ENCODE results near the gene EDDM3A. TPM values are rescaled to one million over a fixed set of nuclear protein-coding genes. Genes with fewer than 3 reads are reported as not detected.
A peak's percentile ranks its signal among the peaks of the same experiment; 100 is the strongest.

Gene EDDM3A
- total and polyA plus RNA-seq, 2 experiments from 2014 or later, result not detected

DNA sequence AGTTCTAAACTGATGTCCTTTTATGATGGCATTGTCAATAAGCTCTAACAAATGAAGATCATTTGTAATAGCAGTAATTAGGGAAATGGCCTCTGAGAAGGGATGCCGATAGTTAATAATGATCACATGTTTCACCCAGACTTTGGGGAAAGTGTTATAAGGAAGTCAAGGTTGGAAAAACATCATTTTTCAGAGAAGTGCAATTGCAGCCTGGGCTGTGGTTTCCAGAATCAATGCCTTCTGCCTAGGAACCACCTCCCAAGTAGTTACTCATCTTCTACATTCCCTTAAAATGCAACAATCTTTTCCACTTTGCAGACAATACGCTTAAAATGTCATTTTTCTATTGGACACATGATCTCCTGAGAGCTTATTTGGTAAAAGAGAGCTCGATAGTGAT, 879 bp downstream of the EDDM3A start:
- no peaks in the 10 kb centered on the region for H3K27me3 Mint-ChIP-seq (ENCODE audit: insufficient read depth, low read depth, poor library complexity)
- H3K9me2 ChIP-seq (ENCODE audit: insufficient read depth), result peaks cover 10% of the 10 kb centered on the region; the same call in 1 of the 2 replicates
- H3K4me2 ChIP-seq, result no peak overlapping the region
- no peaks in the 10 kb centered on the region for H3K4me1 ChIP-seq (ENCODE audit: insufficient read depth)
- H3K4me1 Mint-ChIP-seq, result peaks cover 4% of the 10 kb centered on the region
- H3F3A ChIP-seq (replicated peaks; ENCODE audit: low read depth), result no peaks in the 10 kb centered on the region
- no peak overlapping the region for H3K4me3 ChIP-seq
- H4K20me1 ChIP-seq (replicated peaks; ENCODE audit: insufficient read depth), result no peaks in the 10 kb centered on the region
- no peak for TF ChIP-seq ZNF331 (CRISPR knock-in tag; IDR thresholded peaks at IDR 0.05; ENCODE audit: low read depth)
- TF ChIP-seq EZH2 (IDR thresholded peaks at IDR 0.05; ENCODE audit: low read depth, unreplicated experiment), result no peak
- no peak for TF ChIP-seq JUNB (IDR thresholded peaks at IDR 0.05; ENCODE audit: unreplicated experiment)
- no peak for TF ChIP-seq CREB1 (CRISPR knock-in tag; IDR thresholded peaks at IDR 0.05; ENCODE audit: low read depth)
- TF ChIP-seq, protein P1, sequence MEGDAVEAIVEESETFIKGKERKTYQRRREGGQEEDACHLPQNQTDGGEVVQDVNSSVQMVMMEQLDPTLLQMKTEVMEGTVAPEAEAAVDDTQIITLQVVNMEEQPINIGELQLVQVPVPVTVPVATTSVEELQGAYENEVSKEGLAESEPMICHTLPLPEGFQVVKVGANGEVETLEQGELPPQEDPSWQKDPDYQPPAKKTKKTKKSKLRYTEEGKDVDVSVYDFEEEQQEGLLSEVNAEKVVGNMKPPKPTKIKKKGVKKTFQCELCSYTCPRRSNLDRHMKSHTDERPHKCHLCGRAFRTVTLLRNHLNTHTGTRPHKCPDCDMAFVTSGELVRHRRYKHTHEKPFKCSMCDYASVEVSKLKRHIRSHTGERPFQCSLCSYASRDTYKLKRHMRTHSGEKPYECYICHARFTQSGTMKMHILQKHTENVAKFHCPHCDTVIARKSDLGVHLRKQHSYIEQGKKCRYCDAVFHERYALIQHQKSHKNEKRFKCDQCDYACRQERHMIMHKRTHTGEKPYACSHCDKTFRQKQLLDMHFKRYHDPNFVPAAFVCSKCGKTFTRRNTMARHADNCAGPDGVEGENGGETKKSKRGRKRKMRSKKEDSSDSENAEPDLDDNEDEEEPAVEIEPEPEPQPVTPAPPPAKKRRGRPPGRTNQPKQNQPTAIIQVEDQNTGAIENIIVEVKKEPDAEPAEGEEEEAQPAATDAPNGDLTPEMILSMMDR (conservative IDR thresholded peaks at IDR 0.05; ENCODE audit: low read depth in 2 of 2), result no peak
- TF ChIP-seq, protein P2, sequence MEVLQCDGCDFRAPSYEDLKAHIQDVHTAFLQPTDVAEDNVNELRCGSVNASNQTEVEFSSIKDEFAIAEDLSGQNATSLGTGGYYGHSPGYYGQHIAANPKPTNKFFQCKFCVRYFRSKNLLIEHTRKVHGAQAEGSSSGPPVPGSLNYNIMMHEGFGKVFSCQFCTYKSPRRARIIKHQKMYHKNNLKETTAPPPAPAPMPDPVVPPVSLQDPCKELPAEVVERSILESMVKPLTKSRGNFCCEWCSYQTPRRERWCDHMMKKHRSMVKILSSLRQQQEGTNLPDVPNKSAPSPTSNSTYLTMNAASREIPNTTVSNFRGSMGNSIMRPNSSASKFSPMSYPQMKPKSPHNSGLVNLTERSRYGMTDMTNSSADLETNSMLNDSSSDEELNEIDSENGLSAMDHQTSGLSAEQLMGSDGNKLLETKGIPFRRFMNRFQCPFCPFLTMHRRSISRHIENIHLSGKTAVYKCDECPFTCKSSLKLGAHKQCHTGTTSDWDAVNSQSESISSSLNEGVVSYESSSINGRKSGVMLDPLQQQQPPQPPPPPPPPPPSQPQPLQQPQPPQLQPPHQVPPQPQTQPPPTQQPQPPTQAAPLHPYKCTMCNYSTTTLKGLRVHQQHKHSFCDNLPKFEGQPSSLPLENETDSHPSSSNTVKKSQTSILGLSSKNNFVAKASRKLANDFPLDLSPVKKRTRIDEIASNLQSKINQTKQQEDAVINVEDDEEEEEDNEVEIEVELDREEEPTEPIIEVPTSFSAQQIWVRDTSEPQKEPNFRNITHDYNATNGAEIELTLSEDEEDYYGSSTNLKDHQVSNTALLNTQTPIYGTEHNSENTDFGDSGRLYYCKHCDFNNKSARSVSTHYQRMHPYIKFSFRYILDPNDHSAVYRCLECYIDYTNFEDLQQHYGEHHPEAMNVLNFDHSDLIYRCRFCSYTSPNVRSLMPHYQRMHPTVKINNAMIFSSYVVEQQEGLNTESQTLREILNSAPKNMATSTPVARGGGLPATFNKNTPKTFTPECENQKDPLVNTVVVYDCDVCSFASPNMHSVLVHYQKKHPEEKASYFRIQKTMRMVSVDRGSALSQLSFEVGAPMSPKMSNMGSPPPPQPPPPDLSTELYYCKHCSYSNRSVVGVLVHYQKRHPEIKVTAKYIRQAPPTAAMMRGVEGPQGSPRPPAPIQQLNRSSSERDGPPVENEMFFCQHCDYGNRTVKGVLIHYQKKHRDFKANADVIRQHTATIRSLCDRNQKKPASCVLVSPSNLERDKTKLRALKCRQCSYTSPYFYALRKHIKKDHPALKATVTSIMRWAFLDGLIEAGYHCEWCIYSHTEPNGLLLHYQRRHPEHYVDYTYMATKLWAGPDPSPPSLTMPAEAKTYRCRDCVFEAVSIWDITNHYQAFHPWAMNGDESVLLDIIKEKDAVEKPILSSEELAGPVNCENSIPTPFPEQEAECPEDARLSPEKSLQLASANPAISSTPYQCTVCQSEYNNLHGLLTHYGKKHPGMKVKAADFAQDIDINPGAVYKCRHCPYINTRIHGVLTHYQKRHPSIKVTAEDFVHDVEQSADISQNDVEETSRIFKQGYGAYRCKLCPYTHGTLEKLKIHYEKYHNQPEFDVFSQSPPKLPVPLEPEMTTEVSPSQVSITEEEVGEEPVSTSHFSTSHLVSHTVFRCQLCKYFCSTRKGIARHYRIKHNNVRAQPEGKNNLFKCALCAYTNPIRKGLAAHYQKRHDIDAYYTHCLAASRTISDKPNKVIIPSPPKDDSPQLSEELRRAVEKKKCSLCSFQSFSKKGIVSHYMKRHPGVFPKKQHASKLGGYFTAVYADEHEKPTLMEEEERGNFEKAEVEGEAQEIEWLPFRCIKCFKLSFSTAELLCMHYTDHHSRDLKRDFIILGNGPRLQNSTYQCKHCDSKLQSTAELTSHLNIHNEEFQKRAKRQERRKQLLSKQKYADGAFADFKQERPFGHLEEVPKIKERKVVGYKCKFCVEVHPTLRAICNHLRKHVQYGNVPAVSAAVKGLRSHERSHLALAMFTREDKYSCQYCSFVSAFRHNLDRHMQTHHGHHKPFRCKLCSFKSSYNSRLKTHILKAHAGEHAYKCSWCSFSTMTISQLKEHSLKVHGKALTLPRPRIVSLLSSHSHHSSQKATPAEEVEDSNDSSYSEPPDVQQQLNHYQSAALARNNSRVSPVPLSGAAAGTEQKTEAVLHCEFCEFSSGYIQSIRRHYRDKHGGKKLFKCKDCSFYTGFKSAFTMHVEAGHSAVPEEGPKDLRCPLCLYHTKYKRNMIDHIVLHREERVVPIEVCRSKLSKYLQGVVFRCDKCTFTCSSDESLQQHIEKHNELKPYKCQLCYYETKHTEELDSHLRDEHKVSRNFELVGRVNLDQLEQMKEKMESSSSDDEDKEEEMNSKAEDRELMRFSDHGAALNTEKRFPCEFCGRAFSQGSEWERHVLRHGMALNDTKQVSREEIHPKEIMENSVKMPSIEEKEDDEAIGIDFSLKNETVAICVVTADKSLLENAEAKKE (CRISPR knock-in tag; IDR thresholded peaks at IDR 0.05), result no peak
- no peak for TF ChIP-seq STAT1 (IDR thresholded peaks at IDR 0.05; ENCODE audit: unreplicated experiment)
- no peak for TF ChIP-seq NANOG (IDR thresholded peaks at IDR 0.05; ENCODE audit: borderline replicate concordance)
- no peak for TF ChIP-seq POLR2AphosphoS5 (IDR thresholded peaks at IDR 0.05; ENCODE audit: low read depth)
- no peak for TF ChIP-seq EZH2phosphoT487 (IDR thresholded peaks at IDR 0.05; ENCODE audit: unreplicated experiment)
- H3K27ac ChIP-seq (ENCODE audit: low read depth), result no peak overlapping the region
- DNase-seq (ENCODE audit: low spot score), result no peak
- no peaks in the 10 kb centered on the region for H3K79me2 ChIP-seq (replicated peaks; ENCODE audit: insufficient read depth)
- peaks cover 9% of the 10 kb centered on the region for H3K9me3 Mint-ChIP-seq
- no peak overlapping the region for H3K4me3 Mint-ChIP-seq
- H3K36me3 Mint-ChIP-seq (ENCODE audit: low read depth), result peaks cover 6% of the 10 kb centered on the region
- ATAC-seq, result no peak
- H3K27me3 ChIP-seq (ENCODE audit: insufficient read depth), result no peaks in the 10 kb centered on the region
- 0 out of 2 replicates have a peak overlapping the region, but pooled peaks have one; percentile 59 for H2AFZ ChIP-seq
- H3K27ac Mint-ChIP-seq, result no peak overlapping the region
- peaks cover 4% of the 10 kb centered on the region for H3K36me3 ChIP-seq (ENCODE audit: insufficient read depth)
